Thyroid gland (tissue), 4 donors: ENCODE results near the gene ANKRD34A.

Experiments
- CTCF ChIP-seq, 6 experiments: fragments of 200-600 bp in 3 of 6; fragments of 450-650 bp in 3 of 6; sonication (generic) in 3 of 6; IDR thresholded peaks; one replicate each; pipeline ENCODE4 v1.5.1; 2016 to 2019; ENCODE audit warnings: antibody characterized with exemption in 6 of 6, mild to moderate bottlenecking in 2 of 6, inconsistent platforms in 1 of 6, moderate library complexity in 1 of 6
- POLR2A ChIP-seq, 2 donors: fragments of 450-650 bp; IDR thresholded peaks; one replicate each; pipeline ENCODE4 v1.6.1; 2017; ENCODE audit warnings: antibody characterized with exemption in 2 of 2, mild to moderate bottlenecking in 2 of 2, moderate library complexity in 1 of 2

DNA sequence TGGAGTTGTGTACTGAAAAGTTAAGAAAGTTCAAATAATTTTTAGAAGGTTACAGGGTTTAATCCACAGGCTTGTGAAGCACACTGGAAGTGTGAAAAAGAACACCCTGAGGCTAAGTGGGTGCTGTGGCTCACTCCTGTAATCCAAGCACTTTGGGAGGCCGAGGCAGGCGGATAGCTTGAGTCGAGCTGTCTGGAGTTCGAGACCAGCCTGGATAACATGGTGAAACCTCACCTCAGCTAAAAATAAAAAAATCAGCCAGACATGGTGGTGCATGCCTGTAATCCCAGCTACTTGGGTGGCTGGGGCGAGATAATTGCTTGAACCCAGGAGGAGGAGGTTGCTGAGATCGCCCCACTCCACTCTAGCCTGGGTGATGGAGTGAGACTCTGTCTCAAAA lies 22.2 kb upstream of the ANKRD34A start:
- TF ChIP-seq CTCF (IDR thresholded peaks at IDR 0.05) (no peak), POLR2A (IDR thresholded peaks at IDR 0.05) (no peak)
